Colonic mucosa (tissue), 4 donors: ENCODE measurements around the gene GNG4. TPM values are rescaled to one million over a fixed set of nuclear protein-coding genes. Genes with fewer than 3 reads are reported as not detected.
"Not testable (repeated sequence)": the region's sequence is repeated elsewhere in the genome, so short reads cannot be mapped to it uniquely, and the experiment has no call there.

Experiments
- DNase-seq: peaks from one replicate; pipeline ENCODE4 v3.0.0-alpha.2; 2020
- H3K27ac ChIP-seq: fragments of 200-600 bp; one replicate; pipeline ENCODE4 v1.8.0; 2021
- H3K27me3 ChIP-seq: fragments of 200-600 bp; one replicate; pipeline ENCODE4 v1.8.0; 2021
- H3K36me3 ChIP-seq: fragments of 200-600 bp; one replicate; pipeline ENCODE4 v1.8.0; 2021
- H3K4me1 ChIP-seq: fragments of 200-600 bp; one replicate; pipeline ENCODE4 v1.8.0; 2021; ENCODE audit warnings: mild to moderate bottlenecking
- H3K4me3 ChIP-seq: fragments of 200-600 bp; one replicate; pipeline ENCODE4 v1.8.0; 2021
- H3K9ac ChIP-seq, 2 donors: one replicate each; pipeline ENCODE4 v1.7.0; 2013; ENCODE audit warnings: control low read depth in 2 of 2, low read depth in 2 of 2, low read length in 2 of 2
- H3K9me3 ChIP-seq: fragments of 200-600 bp; one replicate; pipeline ENCODE4 v1.8.0; 2021
- CTCF ChIP-seq: fragments of 200-600 bp; IDR thresholded peaks from one replicate; pipeline ENCODE4 v1.8.0; 2022; ENCODE audit warnings: antibody characterized with exemption, mild to moderate bottlenecking
- intact Hi-C: fragments of 100-400 bp; cut with DNase I; formaldehyde crosslinking; loops from one replicate; pipeline ENCODE4 v1.14.1; 2022
- total RNA-seq, 2 donors: library from RNA; stranded (reverse); fragmentation: NEBNext Ultra II Directional in 1 of 2; extraction: Animal tissue kit (Norgen Biotek cat#: 25700) in 1 of 2; gene quantifications; one replicate each; pipeline ENCODE4 v1.2.1, GENCODE V29; 2021
- donor health status: healthy.
- donor health status: DM: no; HTN: no; CAD: no.
- donor health status: DM: no; HTN: no; CAD: no.

The GNG4 gene
- total RNA-seq, 2 donors from 2014 or later: 6.9 to 10.0 TPM

GRCh38 chr1:235597867-235598553, 51.6 kb downstream of the GNG4 start:
- Histone ChIP-seq H3K4me3 (no peak overlapping the region), H3K27me3 (no peaks in the 10 kb centered on the region), H3K36me3 (no peaks in the 10 kb centered on the region), H3K9me3 (no peaks in the 10 kb centered on the region), H3K27ac (no peak overlapping the region), H3K4me1 (no peaks in the 10 kb centered on the region), H3K9ac (no peak overlapping the region)
- peak; percentile 30 for TF ChIP-seq CTCF
- intact Hi-C loops: no loop called here
- DNase-seq: no peak

GRCh38 chr1:235595079-235595478, 54.5 kb downstream of the GNG4 start:
- Histone ChIP-seq H3K4me3 (no peak overlapping the region), H3K4me1 (no peaks in the 10 kb centered on the region), H3K9me3 (no peaks in the 10 kb centered on the region), H3K36me3 (no peaks in the 10 kb centered on the region), H3K27ac (no peak overlapping the region), H3K27me3 (no peaks in the 10 kb centered on the region), H3K9ac (no peak overlapping the region)
- TF ChIP-seq CTCF: no peak
- intact Hi-C loops: no loop called here
- DNase-seq: no peak

- H3K9ac ChIP-seq, H3K27me3 ChIP-seq, intact Hi-C loops: not testable (repeated sequence)
These were observed 55.2 kb downstream of the GNG4 start for GRCh38 chr1:235594281-235594895.

GRCh38 chr1:235588916-235589515, 60.6 kb downstream of the GNG4 start:
- intact Hi-C loops: no loop called here
- Histone ChIP-seq H3K9me3 (no peaks in the 10 kb centered on the region), H3K4me1 (no peaks in the 10 kb centered on the region), H3K27ac (no peak overlapping the region), H3K36me3 (no peaks in the 10 kb centered on the region), H3K27me3 (no peaks in the 10 kb centered on the region), H3K9ac (no peak overlapping the region), H3K4me3 (no peak overlapping the region)
- TF ChIP-seq CTCF: no peak
- DNase-seq: no peak

More at GRCh38 chr1:235594281-235594895, 55.2 kb downstream of the GNG4 start:
- H3K4me1 ChIP-seq, DNase-seq, H3K9me3 ChIP-seq, H3K36me3 ChIP-seq, H3K4me3 ChIP-seq, H3K27ac ChIP-seq: not testable (repeated sequence)

GRCh38 chr1:235588156-235588555, 61.4 kb downstream of the GNG4 start:
- Histone ChIP-seq H3K27me3 (no peaks in the 10 kb centered on the region), H3K36me3 (no peaks in the 10 kb centered on the region), H3K9ac (no peak overlapping the region), H3K27ac (no peak overlapping the region), H3K9me3 (no peaks in the 10 kb centered on the region), H3K4me3 (no peak overlapping the region), H3K4me1 (no peaks in the 10 kb centered on the region)
- intact Hi-C loops: no loop called here
- no peak for TF ChIP-seq CTCF
- no peak for DNase-seq

GRCh38 chr1:235586992-235587391, 62.6 kb downstream of the GNG4 start:
- Histone ChIP-seq H3K9me3 (no peaks in the 10 kb centered on the region), H3K27ac (no peak overlapping the region), H3K27me3 (no peaks in the 10 kb centered on the region), H3K4me3 (no peak overlapping the region), H3K4me1 (no peaks in the 10 kb centered on the region), H3K9ac (no peak overlapping the region), H3K36me3 (no peaks in the 10 kb centered on the region)
- intact Hi-C loops: no loop called here
- no peak for TF ChIP-seq CTCF
- DNase-seq: no peak
